GM23248 (cell line): ENCODE measurements around the gene IQCM.

ENCODE experiments used
- EZH2 ChIP-seq: fragments of 200-600 bp; sonication (generic); IDR thresholded peaks from 2 replicates; pipeline ENCODE4 v1.6.1; 2018; ENCODE audit warnings: antibody characterized with exemption, mild to moderate bottlenecking; ENCODE audit not compliant: insufficient read depth, poor library complexity, severe bottlenecking
- EZH2phosphoT487 ChIP-seq: fragments of 200-600 bp; sonication (generic); IDR thresholded peaks from 2 replicates; pipeline ENCODE4 v1.6.1; 2018; ENCODE audit warnings: antibody characterized with exemption, moderate library complexity, mild to moderate bottlenecking, low read depth; ENCODE audit not compliant: insufficient read depth

GRCh38 chr4:149500806-149501205 lies 314.8 kb downstream of the IQCM start:
- no peak for TF ChIP-seq EZH2
- TF ChIP-seq EZH2phosphoT487: no peak
